Heart left ventricle (tissue), 16 donors: ENCODE measurements around the gene COMTD1. TPM values are rescaled to one million over a fixed set of nuclear protein-coding genes. Genes with fewer than 3 reads are reported as not detected.
A peak's percentile ranks its signal among the peaks of the same experiment; 100 is the strongest.

ENCODE experiments used
- ATAC-seq, 4 donors: fragments of 200-7000 bp; cut with Tn5 transposase; one replicate each; pipeline ENCODE4 v1.9.1; 2020 to 2022; ENCODE audit warnings: moderate library complexity in 4 of 4, mild to moderate bottlenecking in 3 of 4, moderate number of reproducible peaks in 1 of 4
- DNase-seq, 5 donors: peaks; one replicate each; pipeline ENCODE4 v3.0.0-alpha.2; 2020
- H3K27ac ChIP-seq, 12 donors: fragments of 200-600 bp; sonication (generic) in 4 of 12; one replicate each; pipeline versions ENCODE4 v1.5.0 to v1.8.0; 2016 to 2022; ENCODE audit warnings: mild to moderate bottlenecking in 2 of 12
- H3K27me3 ChIP-seq, 9 donors: fragments of 200-600 bp; sonication (generic) in 2 of 9; one replicate each; pipeline versions ENCODE4 v1.5.1 to v1.8.0; 2016 to 2022; ENCODE audit warnings: mild to moderate bottlenecking in 3 of 9
- H3K36me3 ChIP-seq, 9 donors: fragments of 200-600 bp; sonication (generic) in 2 of 9; one replicate each; pipeline versions ENCODE4 v1.5.0 to v1.8.0; 2018 to 2022; ENCODE audit warnings: mild to moderate bottlenecking in 2 of 9
- H3K4me1 ChIP-seq, 12 donors: fragments of 200-600 bp; sonication (generic) in 4 of 12; one replicate each; pipeline versions ENCODE4 v1.5.0 to v1.8.0; 2016 to 2022; ENCODE audit warnings: mild to moderate bottlenecking in 3 of 12
- H3K4me3 ChIP-seq, 12 donors: fragments of 200-600 bp; sonication (generic) in 4 of 12; one replicate each; pipeline versions ENCODE4 v1.5.0 to v1.8.0; 2017 to 2022; ENCODE audit warnings: mild to moderate bottlenecking in 9 of 12, moderate library complexity in 4 of 12
- H3K9me3 ChIP-seq, 12 donors: fragments of 200-600 bp; sonication (generic) in 4 of 12; one replicate each; pipeline versions ENCODE4 v1.5.0 to v1.8.0; 2016 to 2022; ENCODE audit warnings: mild to moderate bottlenecking in 1 of 12
- POLR2A ChIP-seq, 2 donors: fragments of 450-650 bp; IDR thresholded peaks; one replicate each; pipeline ENCODE4 v1.6.1; 2017; ENCODE audit warnings: antibody characterized with exemption in 2 of 2, mild to moderate bottlenecking in 2 of 2, moderate library complexity in 2 of 2
- WGBS, 4 donors: extraction: QIAGEN DNeasy Blood & Tissue Kit in 2 of 4; methylation state at CpG; one replicate each; pipeline versions ENCODE4 v1.1.5 to v1.1.7; 2013 to 2018; 5-methylcytosine and 5-hydroxymethylcytosine counted together
- intact Hi-C, 10 donors: fragments of 100-400 bp; cut with DNase I; formaldehyde crosslinking; loops; one replicate each; pipeline versions ENCODE4 v1.11.1 to v1.14.2; 2022
- polyA plus RNA-seq, 2 donors: library from polyadenylated mRNA; stranded (reverse); fragments of 200-250 nt; gene quantifications; one replicate each; pipeline ENCODE4 v1.2.3, GENCODE V29; 2013
- total RNA-seq, 9 donors: library from RNA; depleted of rRNA in 2 of 9; stranded (reverse); fragments of >200 nt in 2 of 9; fragmentation: NEBNext Ultra II Directional in 3 of 9; extraction: Animal tissue kit (Norgen Biotek cat#: 25700) in 3 of 9; gene quantifications; one replicate each; pipeline versions ENCODE4 v1.1.0 to v1.2.4, GENCODE V29; 2016 to 2023
- TF ChIP-seq, protein P1 (sequence below), 12 donors: fragments of 200-600 bp; sonication (generic) in 4 of 12; IDR thresholded peaks; one replicate each; pipeline versions ENCODE4 v1.5.0 to v1.8.0; 2018 to 2022; ENCODE audit warnings: antibody characterized with exemption in 12 of 12, mild to moderate bottlenecking in 5 of 12
- donor health status: ischemic (EF 13 %, LVEDD 7.1; RV severe dilation, severe dysfunction).
- donor health status: healthy with polysubstance abuse.
- donor health status: DM: no; HTN: yes; CAD: no.
- donor health status: DM: no; HTN: no; CAD: no.
- donor health status: ischemic (EF 25% LVEDD 6.9; RV normal size, moderate dysfunction).
- donor health status: ischemic (EF 25% LVEDD 5.7; RV mildly dilated, moderate dysfunction).
- donor health status: healthy.
- donor health status: DM: yes; HTN: yes; CAD: no.
- donor health status: ischemic (EF 35%, LVEDD 5.7; RV mildly dilated, moderate dysfunction).
- donor health status: nonischemic (EF 11% LVEDD 7.7; RV severe dilation, severe dysfunction).
- donor health status: DM: yes; HTN: yes; CAD: no.
- donor health status: PGD.
- donor health status: ischemic (EF 29% LVEDD 5.4; RV normal size, mild dysfunction).
- donor health status: nonischemic (EF 23%, LVEDD 6.1; RV moderate dilation, normal function).

The COMTD1 gene
- total and polyA plus RNA-seq, 11 donors, result 20.8 to 124 (median 38.7) TPM

DNA sequence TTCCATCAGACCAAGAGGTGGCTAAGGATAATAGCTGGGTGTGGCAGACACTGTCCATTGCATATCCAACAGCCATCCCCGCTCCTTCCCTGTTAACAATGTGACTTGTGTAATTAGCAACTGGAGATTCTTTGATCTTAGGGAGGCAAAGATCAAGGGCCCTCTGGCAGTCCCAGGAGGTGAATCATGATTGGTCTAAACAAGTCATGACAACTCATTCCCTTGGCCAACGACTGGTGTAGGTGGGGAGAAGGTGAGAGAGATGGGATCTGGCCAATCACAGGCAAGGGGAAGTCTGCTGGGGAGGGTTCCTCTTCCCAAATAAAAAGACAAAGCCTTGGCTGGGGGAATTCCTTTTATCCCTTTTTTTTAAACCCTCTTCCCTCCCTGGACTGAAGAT, 46.2 kb upstream of the COMTD1 start:
- Histone ChIP-seq H3K27me3 (no peaks in the 10 kb centered on the region), H3K9me3 (no peaks in the 10 kb centered on the region), H3K36me3 (no peaks in the 10 kb centered on the region), H3K4me3 (no peak overlapping the region), H3K4me1 (peaks cover 0 to 15% (median 7%) of the 10 kb centered on the region in 12 donors), H3K27ac (no peak overlapping the region)
- TF ChIP-seq POLR2A (IDR thresholded peaks at IDR 0.05), result no peak
- TF ChIP-seq, protein P1, sequence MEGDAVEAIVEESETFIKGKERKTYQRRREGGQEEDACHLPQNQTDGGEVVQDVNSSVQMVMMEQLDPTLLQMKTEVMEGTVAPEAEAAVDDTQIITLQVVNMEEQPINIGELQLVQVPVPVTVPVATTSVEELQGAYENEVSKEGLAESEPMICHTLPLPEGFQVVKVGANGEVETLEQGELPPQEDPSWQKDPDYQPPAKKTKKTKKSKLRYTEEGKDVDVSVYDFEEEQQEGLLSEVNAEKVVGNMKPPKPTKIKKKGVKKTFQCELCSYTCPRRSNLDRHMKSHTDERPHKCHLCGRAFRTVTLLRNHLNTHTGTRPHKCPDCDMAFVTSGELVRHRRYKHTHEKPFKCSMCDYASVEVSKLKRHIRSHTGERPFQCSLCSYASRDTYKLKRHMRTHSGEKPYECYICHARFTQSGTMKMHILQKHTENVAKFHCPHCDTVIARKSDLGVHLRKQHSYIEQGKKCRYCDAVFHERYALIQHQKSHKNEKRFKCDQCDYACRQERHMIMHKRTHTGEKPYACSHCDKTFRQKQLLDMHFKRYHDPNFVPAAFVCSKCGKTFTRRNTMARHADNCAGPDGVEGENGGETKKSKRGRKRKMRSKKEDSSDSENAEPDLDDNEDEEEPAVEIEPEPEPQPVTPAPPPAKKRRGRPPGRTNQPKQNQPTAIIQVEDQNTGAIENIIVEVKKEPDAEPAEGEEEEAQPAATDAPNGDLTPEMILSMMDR (IDR thresholded peaks at IDR 0.05), result no peak
- intact Hi-C loops, result no loop called here
- 74 to 88% (median 77%) methylated on average over 2 of the region's 2 CpGs for WGBS, 4 donors
- ATAC-seq (no peak), DNase-seq (no peak)

DNA sequence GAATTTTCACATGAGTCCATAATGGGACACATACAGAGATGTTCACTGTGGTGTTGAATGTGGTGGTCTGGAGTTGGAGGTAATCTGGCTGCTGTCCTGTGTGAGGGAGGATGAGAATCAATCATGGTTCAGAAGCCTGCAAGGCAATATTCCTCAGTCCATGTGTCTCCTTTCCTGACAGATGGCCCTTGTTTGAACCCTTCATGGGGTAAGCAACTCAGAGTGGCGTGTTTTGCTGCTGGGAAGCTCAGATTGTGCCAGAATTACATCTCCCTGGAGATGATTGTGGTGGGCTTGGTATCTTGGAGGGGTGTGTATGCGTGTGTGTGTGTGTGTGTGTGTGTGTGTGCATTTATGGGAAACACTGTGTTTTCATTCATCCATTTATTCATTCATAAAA, 44.5 kb upstream of the COMTD1 start:
- ATAC-seq (no peak), DNase-seq (no peak)
- Histone ChIP-seq H3K9me3 (no peaks in the 10 kb centered on the region), H3K27ac (no peak overlapping the region), H3K4me1 (peaks cover 0 to 15% (median 7%) of the 10 kb centered on the region in 12 donors), H3K4me3 (no peak overlapping the region), H3K27me3 (no peaks in the 10 kb centered on the region), H3K36me3 (no peaks in the 10 kb centered on the region)
- intact Hi-C loops, result no loop called here
- WGBS, 4 donors, result 68 to 89% (median 83%) methylated on average over 2 of the region's 2 CpGs
- TF ChIP-seq, protein P1 (IDR thresholded peaks at IDR 0.05), result no peak
- no peak for TF ChIP-seq POLR2A (IDR thresholded peaks at IDR 0.05)

DNA sequence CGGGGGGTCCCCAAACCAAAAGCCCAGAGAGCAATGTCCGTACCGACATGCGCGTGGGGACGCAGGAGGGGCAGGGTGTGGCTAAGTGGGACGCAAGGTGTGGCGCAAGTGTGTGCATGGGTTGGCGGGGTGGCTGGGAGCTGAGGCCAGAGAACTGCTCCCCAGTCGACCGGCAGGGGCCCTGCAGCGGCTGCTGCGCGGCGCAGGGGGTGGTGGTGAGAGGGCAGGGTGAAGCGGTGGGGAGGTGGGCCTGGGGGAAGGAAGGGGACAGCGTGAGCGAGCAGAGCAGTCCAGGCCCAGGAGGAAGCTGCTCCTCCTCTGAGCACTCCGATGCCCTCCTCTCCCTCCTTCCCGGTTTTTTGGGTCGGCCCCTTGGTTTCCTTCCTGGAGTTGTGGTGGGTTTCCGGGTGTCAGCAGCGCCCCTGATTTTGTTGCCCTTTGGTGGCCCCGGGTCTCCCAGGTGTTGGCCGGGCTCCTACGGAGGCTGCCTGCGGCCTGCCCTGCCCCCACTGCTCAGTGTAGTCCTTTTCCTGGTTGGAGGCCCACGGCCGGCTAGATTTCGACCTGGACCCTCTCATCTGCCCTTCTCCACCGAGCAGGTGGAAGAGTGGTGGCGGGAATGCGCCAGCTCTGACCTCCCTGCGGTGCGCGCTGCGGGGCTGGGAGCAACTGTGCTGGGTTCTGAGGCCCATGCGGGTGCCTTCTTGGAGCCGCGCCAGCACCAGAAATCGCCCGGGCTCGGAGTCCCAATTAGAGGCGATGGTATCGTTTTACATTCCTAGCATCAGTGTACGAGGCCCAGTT, 40.5 kb upstream of the COMTD1 start:
- peak overlapping the region in 7 of 12 donors; percentile 3 to 45 (median 34) for H3K4me3 ChIP-seq
- intact Hi-C loops, result no loop called here
- DNase-seq, result peak in 1 of 5 donors; percentile 31
- TF ChIP-seq, protein P1 (IDR thresholded peaks at IDR 0.05), result no peak
- TF ChIP-seq POLR2A (IDR thresholded peaks at IDR 0.05), result no peak
- H3K27ac ChIP-seq, result no peak overlapping the region
- H3K36me3 ChIP-seq, result no peaks in the 10 kb centered on the region
- 51 to 65% (median 60%) methylated on average over 41 to 46 of the region's 46 CpGs for WGBS, 4 donors
- no peaks in the 10 kb centered on the region for H3K9me3 ChIP-seq
- no peaks in the 10 kb centered on the region for H3K27me3 ChIP-seq
- ATAC-seq, result peak in 3 of 4 donors; percentile 39 to 55 (median 52)
- no peaks in the 10 kb centered on the region for H3K4me1 ChIP-seq

DNA sequence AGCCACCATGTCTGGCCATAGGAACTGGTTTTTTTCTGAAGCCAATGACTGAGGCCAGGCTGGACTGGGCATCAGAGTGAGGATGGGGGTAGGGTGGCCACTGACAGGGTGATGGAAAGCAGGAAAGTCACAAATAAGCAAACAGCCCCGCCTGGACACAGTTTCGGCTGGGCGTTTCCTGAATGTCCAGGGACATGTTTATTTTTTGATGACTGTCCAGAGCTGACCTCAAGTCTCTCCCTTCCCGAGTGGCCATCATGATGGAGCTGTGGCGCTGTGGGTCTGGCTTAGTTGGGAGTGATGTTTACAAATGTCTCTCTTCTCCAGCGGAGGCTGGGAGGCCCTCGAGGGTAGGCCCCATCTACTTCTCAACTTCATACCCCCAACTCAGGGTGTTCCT, 37.1 kb upstream of the COMTD1 start:
- H3K4me1 ChIP-seq, result no peaks in the 10 kb centered on the region
- ATAC-seq (peak in 3 of 4 donors; percentile 23 to 32 (median 32)), DNase-seq (no peak)
- H3K9me3 ChIP-seq, result peaks cover 0 to 5% (median 0%) of the 10 kb centered on the region in 12 donors
- intact Hi-C loops, result no loop called here
- no peak overlapping the region for H3K4me3 ChIP-seq
- H3K27ac ChIP-seq, result no peak overlapping the region
- TF ChIP-seq, protein P1 (IDR thresholded peaks at IDR 0.05), result no peak
- TF ChIP-seq POLR2A (IDR thresholded peaks at IDR 0.05), result no peak
- no peaks in the 10 kb centered on the region for H3K27me3 ChIP-seq
- 30 to 40% (median 31%) methylated on average over 7 of the region's 7 CpGs for WGBS, 4 donors
- no peaks in the 10 kb centered on the region for H3K36me3 ChIP-seq
